ENCODE results near the gene SH2B3. TPM values are rescaled to one million over a fixed set of nuclear protein-coding genes. Genes with fewer than 3 reads are reported as not detected.

The SH2B3 gene
- total RNA-seq, 1 experiment from 2014 or later, result 99.7 TPM

- DNase-seq (ENCODE audit: low read depth), result no peak
Measured at GRCh38 chr12:111408686-111409402, 3.1 kb downstream of the SH2B3 start.

- DNase-seq (ENCODE audit: low read depth), result no peak
Measured at GRCh38 chr12:111409403-111409779, 3.7 kb downstream of the SH2B3 start.

GRCh38 chr12:111409780-111410430, 4.2 kb downstream of the SH2B3 start:
- DNase-seq (ENCODE audit: low read depth), result peak; percentile 99

- DNase-seq (ENCODE audit: low read depth), result peak; percentile 80
Measured at GRCh38 chr12:111410431-111411184, 4.9 kb downstream of the SH2B3 start.

- DNase-seq (ENCODE audit: low read depth), result no peak
Measured at GRCh38 chr12:111411185-111411764, 5.6 kb downstream of the SH2B3 start.

GRCh38 chr12:111412007-111412829, 6.5 kb downstream of the SH2B3 start:
- DNase-seq (ENCODE audit: low read depth), result peak; percentile 58

- no peak for DNase-seq (ENCODE audit: low read depth)
Measured at GRCh38 chr12:111412830-111413441, 7.2 kb downstream of the SH2B3 start.

GRCh38 chr12:111413442-111414086, 7.8 kb downstream of the SH2B3 start:
- DNase-seq (ENCODE audit: low read depth), result peak; percentile 97

GRCh38 chr12:111414711-111415252, 9.1 kb downstream of the SH2B3 start:
- DNase-seq (ENCODE audit: low read depth), result no peak

- no peak for DNase-seq (ENCODE audit: low read depth)
Measured at GRCh38 chr12:111417290-111417689, 11.6 kb downstream of the SH2B3 start.

GRCh38 chr12:111417784-111418593, 12.3 kb downstream of the SH2B3 start:
- no peak for DNase-seq (ENCODE audit: low read depth)

- DNase-seq (ENCODE audit: low read depth), result no peak
Measured at GRCh38 chr12:111418594-111418880, 12.8 kb downstream of the SH2B3 start.

GRCh38 chr12:111419784-111420183, 14.1 kb downstream of the SH2B3 start:
- DNase-seq (ENCODE audit: low read depth), result no peak

- DNase-seq (ENCODE audit: low read depth), result no peak
Measured at GRCh38 chr12:111420494-111420893, 14.8 kb downstream of the SH2B3 start.

- DNase-seq (ENCODE audit: low read depth), result peak; percentile 79
Measured at GRCh38 chr12:111424189-111424792, 18.6 kb downstream of the SH2B3 start.

- no peak for DNase-seq (ENCODE audit: low read depth)
Measured at GRCh38 chr12:111424793-111425251, 19.1 kb downstream of the SH2B3 start.

- DNase-seq (ENCODE audit: low read depth), result no peak
Measured at GRCh38 chr12:111425655-111426054, 19.9 kb downstream of the SH2B3 start.

- peak; percentile 64 for DNase-seq (ENCODE audit: low read depth)
Measured at GRCh38 chr12:111426344-111427185, 20.8 kb downstream of the SH2B3 start.
